GM13976 (cell line): ENCODE data around the gene RRAS2.

Experiments used
- DNase-seq: peaks from one replicate; pipeline ENCODE4 v3.0.0; 2012; ENCODE audit warnings: low spot score
- in situ Hi-C: fragments of 300-500 bp; cut with MboI; formaldehyde crosslinking; loops from one replicate; pipeline ENCODE4 v1.12.0; 2022; ENCODE audit warnings: low sequenced_read_pairs, mixed read lengths, inconsistent platforms; ENCODE audit not compliant: unreplicated experiment
- TF ChIP-seq, protein P1 (sequence below): IDR thresholded peaks from 2 replicates; pipeline ENCODE4 v1.5.1; 2012; ENCODE audit warnings: borderline replicate concordance, mild to moderate bottlenecking; ENCODE audit not compliant: insufficient read depth; ENCODE audit errors: extremely low read depth, missing control alignments, control extremely low read depth

Gene RRAS2

GRCh38 chr11:14242187-14242586, 116.8 kb downstream of the RRAS2 start:
- TF ChIP-seq, protein P1, sequence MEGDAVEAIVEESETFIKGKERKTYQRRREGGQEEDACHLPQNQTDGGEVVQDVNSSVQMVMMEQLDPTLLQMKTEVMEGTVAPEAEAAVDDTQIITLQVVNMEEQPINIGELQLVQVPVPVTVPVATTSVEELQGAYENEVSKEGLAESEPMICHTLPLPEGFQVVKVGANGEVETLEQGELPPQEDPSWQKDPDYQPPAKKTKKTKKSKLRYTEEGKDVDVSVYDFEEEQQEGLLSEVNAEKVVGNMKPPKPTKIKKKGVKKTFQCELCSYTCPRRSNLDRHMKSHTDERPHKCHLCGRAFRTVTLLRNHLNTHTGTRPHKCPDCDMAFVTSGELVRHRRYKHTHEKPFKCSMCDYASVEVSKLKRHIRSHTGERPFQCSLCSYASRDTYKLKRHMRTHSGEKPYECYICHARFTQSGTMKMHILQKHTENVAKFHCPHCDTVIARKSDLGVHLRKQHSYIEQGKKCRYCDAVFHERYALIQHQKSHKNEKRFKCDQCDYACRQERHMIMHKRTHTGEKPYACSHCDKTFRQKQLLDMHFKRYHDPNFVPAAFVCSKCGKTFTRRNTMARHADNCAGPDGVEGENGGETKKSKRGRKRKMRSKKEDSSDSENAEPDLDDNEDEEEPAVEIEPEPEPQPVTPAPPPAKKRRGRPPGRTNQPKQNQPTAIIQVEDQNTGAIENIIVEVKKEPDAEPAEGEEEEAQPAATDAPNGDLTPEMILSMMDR = no peak
- in situ Hi-C loops = loop anchor here (10.0 kb wide), 1 partner anchor 467 kb away; no protein-coding TSS in a partner anchor
- DNase-seq = no peak

DNA sequence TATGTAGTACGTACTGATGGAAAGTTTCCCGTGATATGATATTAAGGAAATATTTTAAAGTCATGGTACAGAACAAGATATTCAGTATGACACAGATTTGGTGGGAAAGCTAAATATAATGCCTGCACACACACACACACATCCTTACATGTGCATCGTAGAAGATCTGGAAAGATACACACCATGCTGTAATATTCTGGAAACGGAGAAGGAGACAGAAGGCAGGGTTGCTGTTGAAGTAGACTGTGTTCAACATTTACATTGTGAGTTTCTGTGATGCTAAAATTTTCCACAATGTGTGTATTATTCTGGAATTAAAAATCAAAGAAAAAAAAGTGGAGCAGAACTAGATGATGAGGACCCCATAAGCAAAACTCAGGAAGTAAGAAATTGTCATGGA, 118.0 kb downstream of the RRAS2 start:
- TF ChIP-seq, protein P1 = no peak
- in situ Hi-C loops = loop anchor here (10.0 kb wide), 1 partner anchor 466 kb away; no protein-coding TSS in a partner anchor
- no peak for DNase-seq

DNA sequence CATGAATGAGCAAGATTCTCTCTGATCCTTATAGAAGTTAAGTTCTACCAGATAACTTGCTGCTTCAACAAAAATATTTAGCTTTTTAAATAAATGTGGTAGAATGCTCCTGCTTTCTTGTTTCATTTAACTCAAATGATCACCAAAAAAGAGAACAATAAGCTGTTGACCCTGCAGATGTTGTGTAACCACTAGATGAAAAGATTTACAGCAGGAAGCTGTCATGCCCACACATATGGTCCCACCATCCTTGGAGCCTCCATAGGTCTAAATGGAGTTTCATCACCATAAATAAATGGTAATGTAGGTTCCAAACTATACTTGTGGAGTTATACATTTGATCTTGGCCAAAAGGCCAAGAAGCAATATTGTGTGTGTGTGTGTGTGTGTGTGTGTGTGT, 118.8 kb downstream of the RRAS2 start:
- no peak for DNase-seq
- TF ChIP-seq, protein P1 = no peak
- in situ Hi-C loops = loop anchor here (10.0 kb wide), 1 partner anchor 465 kb away; no protein-coding TSS in a partner anchor

GRCh38 chr11:14237444-14237961, 121.5 kb downstream of the RRAS2 start:
- TF ChIP-seq, protein P1 = no peak

DNA sequence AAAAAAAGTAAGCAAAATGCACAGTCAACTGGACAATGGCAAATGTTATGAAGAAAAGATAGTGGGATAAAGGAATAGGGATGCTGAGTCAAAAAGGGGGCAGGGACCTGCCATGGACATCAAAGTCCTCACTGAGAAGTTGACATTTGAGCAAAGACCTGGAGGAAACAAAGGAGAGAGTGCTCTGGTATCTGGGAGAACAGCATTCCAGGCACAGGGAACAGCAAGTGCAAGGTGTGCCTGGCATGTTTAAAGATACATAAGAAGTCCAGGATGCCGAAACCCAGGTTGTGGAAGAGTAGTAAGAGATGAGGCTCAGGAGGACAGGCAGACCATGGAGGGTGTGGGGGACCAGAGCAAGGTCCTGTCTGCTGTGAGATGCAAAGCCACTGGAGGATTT, 123.3 kb downstream of the RRAS2 start:
- TF ChIP-seq, protein P1 = no peak
- DNase-seq = no peak
- in situ Hi-C loops = no loop called here

More at GRCh38 chr11:14237444-14237961, 121.5 kb downstream of the RRAS2 start:
- DNase-seq = peak; percentile 62
- in situ Hi-C loops = no loop called here

- DNase-seq = no peak
- in situ Hi-C loops = no loop called here
- TF ChIP-seq, protein P1 = no peak
These were observed 124.5 kb downstream of the RRAS2 start for GRCh38 chr11:14234446-14234845.

DNA sequence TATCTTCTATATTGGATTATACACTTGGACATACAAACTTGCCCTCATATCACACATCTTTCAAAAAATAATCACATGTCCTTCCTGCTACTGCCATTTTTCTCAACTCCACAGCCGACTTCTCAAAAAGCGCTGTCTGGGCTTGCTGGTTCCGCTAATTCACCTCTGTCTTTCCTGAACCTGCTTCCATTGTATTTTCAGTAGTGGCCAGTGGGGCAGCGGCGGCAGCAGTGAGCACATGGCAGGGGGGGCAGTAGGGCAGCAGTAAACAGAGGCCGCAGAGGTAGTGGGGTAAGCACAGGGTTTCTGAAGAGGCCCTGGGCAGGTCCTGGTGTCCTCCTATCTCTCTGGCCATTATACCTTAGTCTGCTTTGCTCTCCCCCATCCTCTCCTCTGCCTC, 126.3 kb downstream of the RRAS2 start:
- in situ Hi-C loops = no loop called here
- TF ChIP-seq, protein P1 = no peak
- DNase-seq = no peak
